ENCODE results near the gene COPG1.

DNA sequence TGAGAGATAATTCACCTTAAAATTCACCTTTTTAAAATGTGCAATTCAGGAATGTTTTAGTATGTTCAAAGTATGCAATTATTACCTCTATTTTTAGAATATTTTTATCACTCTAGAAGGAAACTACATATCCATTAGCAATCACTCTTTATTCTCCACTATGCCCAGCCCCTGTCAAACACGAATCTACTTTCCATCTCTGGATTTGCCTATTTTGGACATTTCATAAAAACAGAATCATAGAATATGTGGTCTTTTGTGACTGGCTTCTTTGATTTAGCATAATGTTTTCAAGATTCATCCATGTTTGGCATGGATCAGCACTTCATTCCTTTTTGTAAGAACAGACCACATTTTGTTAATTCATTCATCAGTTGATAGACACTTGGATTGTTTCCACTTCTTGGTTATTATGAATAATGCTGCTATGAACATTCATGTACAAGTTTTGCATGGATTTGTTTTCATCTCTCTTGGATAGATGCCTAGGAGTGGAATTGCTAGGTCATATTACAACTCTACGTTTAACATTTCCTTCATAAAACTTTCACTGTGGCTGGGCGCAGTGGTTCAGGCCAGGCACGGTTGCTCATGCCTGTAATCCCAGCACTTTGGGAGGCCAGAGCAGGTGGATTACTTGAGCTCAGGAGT, 42.0 kb downstream of the COPG1 start:
- TF ChIP-seq, protein P1, sequence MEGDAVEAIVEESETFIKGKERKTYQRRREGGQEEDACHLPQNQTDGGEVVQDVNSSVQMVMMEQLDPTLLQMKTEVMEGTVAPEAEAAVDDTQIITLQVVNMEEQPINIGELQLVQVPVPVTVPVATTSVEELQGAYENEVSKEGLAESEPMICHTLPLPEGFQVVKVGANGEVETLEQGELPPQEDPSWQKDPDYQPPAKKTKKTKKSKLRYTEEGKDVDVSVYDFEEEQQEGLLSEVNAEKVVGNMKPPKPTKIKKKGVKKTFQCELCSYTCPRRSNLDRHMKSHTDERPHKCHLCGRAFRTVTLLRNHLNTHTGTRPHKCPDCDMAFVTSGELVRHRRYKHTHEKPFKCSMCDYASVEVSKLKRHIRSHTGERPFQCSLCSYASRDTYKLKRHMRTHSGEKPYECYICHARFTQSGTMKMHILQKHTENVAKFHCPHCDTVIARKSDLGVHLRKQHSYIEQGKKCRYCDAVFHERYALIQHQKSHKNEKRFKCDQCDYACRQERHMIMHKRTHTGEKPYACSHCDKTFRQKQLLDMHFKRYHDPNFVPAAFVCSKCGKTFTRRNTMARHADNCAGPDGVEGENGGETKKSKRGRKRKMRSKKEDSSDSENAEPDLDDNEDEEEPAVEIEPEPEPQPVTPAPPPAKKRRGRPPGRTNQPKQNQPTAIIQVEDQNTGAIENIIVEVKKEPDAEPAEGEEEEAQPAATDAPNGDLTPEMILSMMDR (IDR thresholded peaks at IDR 0.05): no peak
- TF ChIP-seq ZNF138 (CRISPR knock-in tag; conservative IDR thresholded peaks at IDR 0.05): no peak
